Smooth muscle cell (in vitro differentiated cells): ENCODE results near the gene MMP11. TPM values are rescaled to one million over a fixed set of nuclear protein-coding genes. Genes with fewer than 3 reads are reported as not detected.

Experiments used
- DNase-seq: peaks from one replicate; lab custom pipeline; 2025; ENCODE audit not compliant: unreplicated experiment; lab: John Stamatoyannopoulos, UW
- H2AFZ ChIP-seq: fragments of 200-600 bp; sonication (generic); 2 replicates; pipeline ENCODE4 v1.6.0; 2016; ENCODE audit warnings: antibody characterized with exemption, low read depth, mild to moderate bottlenecking
- H3F3A ChIP-seq: fragments of 200-600 bp; sonication (generic); 2 replicates; pipeline ENCODE4 v1.6.0; 2017; ENCODE audit warnings: antibody characterized with exemption, low read depth
- H3K27ac ChIP-seq: fragments of 200-600 bp; sonication (generic); 2 replicates; pipeline ENCODE4 v1.5.1; 2016; ENCODE audit warnings: low read depth, mild to moderate bottlenecking
- H3K27me3 ChIP-seq: fragments of 200-600 bp; sonication (generic); 2 replicates; pipeline ENCODE4 v1.6.1; 2016; ENCODE audit warnings: low read depth, mild to moderate bottlenecking
- H3K36me3 ChIP-seq: fragments of 200-600 bp; sonication (generic); 2 replicates; pipeline ENCODE4 v1.5.1; 2016; ENCODE audit warnings: low read depth
- H3K4me1 ChIP-seq: fragments of 200-600 bp; sonication (generic); 2 replicates; pipeline ENCODE4 v1.5.1; 2016; ENCODE audit warnings: low read depth
- H3K4me2 ChIP-seq: fragments of 200-600 bp; sonication (generic); 2 replicates; pipeline ENCODE4 v1.6.0; 2016; ENCODE audit warnings: mild to moderate bottlenecking
- H3K4me3 ChIP-seq: fragments of 200-600 bp; sonication (generic); 2 replicates; pipeline ENCODE4 v1.5.1; 2016; ENCODE audit warnings: mild to moderate bottlenecking
- H3K79me2 ChIP-seq: fragments of 200-600 bp; sonication (generic); 2 replicates; pipeline ENCODE4 v1.6.0; 2016; ENCODE audit warnings: low read depth, mild to moderate bottlenecking
- H3K9ac ChIP-seq: fragments of 200-600 bp; sonication (generic); 2 replicates; pipeline ENCODE4 v1.6.0; 2016; ENCODE audit warnings: low read depth
- H3K9me3 ChIP-seq: fragments of 200-600 bp; sonication (generic); replicated peaks from 2 replicates; pipeline ENCODE4 v1.5.1; 2016; ENCODE audit warnings: low read depth
- H4K20me1 ChIP-seq: fragments of 200-600 bp; sonication (generic); 2 replicates; pipeline ENCODE4 v1.6.0; 2016; ENCODE audit warnings: low read depth
- CTCF ChIP-seq: fragments of 200-600 bp; sonication (generic); IDR thresholded peaks from 2 replicates; pipeline ENCODE4 v1.5.1; 2017; ENCODE audit warnings: borderline replicate concordance, mild to moderate bottlenecking, antibody characterized with exemption; ENCODE audit not compliant: insufficient read depth, poor library complexity, severe bottlenecking
- WGBS: methylation state at CpG from one replicate; pipeline ENCODE4 v1.1.7; 2016; ENCODE audit warnings: low lambda C conversion rate; 5-methylcytosine and 5-hydroxymethylcytosine counted together
- polyA plus RNA-seq: library from polyadenylated mRNA; unstranded; fragments of >200 nt; fragmentation: Nextera tagmentation; extraction: Ambion mirVana; gene quantifications from 2 replicates; pipeline ENCODE4 v1.2.1, GENCODE V29; 2016
- total RNA-seq: library from RNA; depleted of rRNA; stranded (reverse); fragments of >200 nt; gene quantifications from 2 replicates; pipeline ENCODE4 v1.2.3, GENCODE V29; 2014

The MMP11 gene
- total and polyA plus RNA-seq, 2 experiments from 2014 or later: 10.9 to 30.6 TPM

- TF ChIP-seq CTCF: no peak
- no peaks in the 10 kb centered on the region for H3K9me3 ChIP-seq
- H3K27me3 ChIP-seq: no peaks in the 10 kb centered on the region
- no peaks in the 10 kb centered on the region for H3K36me3 ChIP-seq
- peaks cover 16% of the 10 kb centered on the region for H3K4me1 ChIP-seq
- no peaks in the 10 kb centered on the region for H3K79me2 ChIP-seq
- peaks cover 19% of the 10 kb centered on the region for H4K20me1 ChIP-seq
- H3K4me2 ChIP-seq: peak overlapping the region; percentile 73
- no peak overlapping the region for H3K9ac ChIP-seq
- 40% methylated on average over 15 of the region's 17 CpGs for WGBS
- no peak overlapping the region for H3K4me3 ChIP-seq
- no peaks in the 10 kb centered on the region for H3F3A ChIP-seq
- no peak overlapping the region for H2AFZ ChIP-seq
- H3K27ac ChIP-seq: no peak overlapping the region
- DNase-seq: no peak
Observed at GRCh38 chr22:23763579-23763945, 9.1 kb upstream of the MMP11 start.

DNA sequence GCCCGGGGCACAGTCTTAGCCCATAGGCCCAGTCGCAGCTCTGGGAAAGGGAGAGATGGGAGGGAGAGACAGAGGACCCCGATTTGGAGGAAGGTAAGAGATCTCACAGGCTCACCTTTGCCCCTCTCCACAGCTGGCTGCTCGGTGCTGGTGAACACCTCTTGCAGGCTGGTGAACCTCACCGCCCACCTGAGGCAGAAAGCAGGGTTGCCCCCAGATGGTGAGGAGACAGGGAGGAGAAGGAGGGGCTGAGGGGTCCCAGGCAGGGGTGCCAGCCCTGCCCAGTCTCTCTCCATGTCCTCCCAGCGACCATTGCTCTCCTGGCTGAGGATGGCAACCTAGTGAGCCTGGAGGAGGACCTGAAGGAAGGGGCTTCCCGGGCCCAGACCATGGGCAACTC is 8.7 kb upstream of the MMP11 start:
- H3K4me2 ChIP-seq: peak overlapping the region; percentile 73
- H3K27ac ChIP-seq: no peak overlapping the region
- H3K36me3 ChIP-seq: no peaks in the 10 kb centered on the region
- H3K4me1 ChIP-seq: peaks cover 16% of the 10 kb centered on the region
- WGBS: 84% methylated on average over 7 of the region's 7 CpGs
- no peaks in the 10 kb centered on the region for H3K9me3 ChIP-seq
- no peaks in the 10 kb centered on the region for H3K27me3 ChIP-seq
- H3K9ac ChIP-seq: no peak overlapping the region
- H3K79me2 ChIP-seq: no peaks in the 10 kb centered on the region
- no peak overlapping the region for H2AFZ ChIP-seq
- no peaks in the 10 kb centered on the region for H3F3A ChIP-seq
- no peak for DNase-seq
- peaks cover 19% of the 10 kb centered on the region for H4K20me1 ChIP-seq
- TF ChIP-seq CTCF: no peak
- H3K4me3 ChIP-seq: no peak overlapping the region

GRCh38 chr22:23764899-23765881 is 7.5 kb upstream of the MMP11 start:
- Histone ChIP-seq H3F3A (no peaks in the 10 kb centered on the region), H3K9me3 (no peaks in the 10 kb centered on the region), H3K4me1 (peaks cover 16% of the 10 kb centered on the region), H3K9ac (no peak overlapping the region), H3K27ac (no peak overlapping the region), H3K4me2 (no peak overlapping the region), H3K27me3 (no peaks in the 10 kb centered on the region), H3K79me2 (no peaks in the 10 kb centered on the region), H3K36me3 (no peaks in the 10 kb centered on the region), H3K4me3 (no peak overlapping the region), H2AFZ (no peak overlapping the region), H4K20me1 (peaks cover 19% of the 10 kb centered on the region)
- WGBS: 97% methylated on average over 9 of the region's 9 CpGs
- TF ChIP-seq CTCF: no peak
- DNase-seq: no peak
